DMS 273 (cell line): Measurements from ENCODE around the gene DCTD.

ENCODE experiments used
- DNase-seq: peaks from one replicate; lab custom pipeline; 2025; ENCODE audit not compliant: unreplicated experiment; lab: John Stamatoyannopoulos, UW

The DCTD gene

DNA sequence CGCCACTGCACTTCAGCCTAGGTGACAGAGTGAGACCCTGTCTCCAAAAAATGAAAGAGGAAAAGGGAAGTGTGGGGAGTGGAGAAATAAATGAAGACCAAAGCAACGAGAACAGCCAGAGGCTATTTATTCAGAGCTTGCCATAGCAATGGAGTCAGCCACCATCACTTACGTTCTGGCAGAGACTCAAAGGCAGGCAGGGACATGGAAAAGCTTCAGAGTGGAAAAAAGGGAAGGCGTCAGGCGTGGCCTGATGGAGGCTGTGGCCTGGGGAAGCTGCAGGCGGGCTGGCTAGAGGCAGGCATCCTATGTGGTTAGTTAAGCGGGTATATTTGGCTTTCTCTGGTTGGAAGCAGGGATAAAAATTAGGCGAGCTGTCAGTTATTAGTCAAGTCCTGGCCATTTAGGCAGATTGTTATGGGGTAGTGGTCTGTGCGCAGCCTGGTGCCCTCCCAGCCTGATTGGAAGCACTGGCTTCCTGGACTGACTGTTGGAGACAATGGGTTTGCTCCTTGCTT is 73.3 kb downstream of the DCTD start:
- DNase-seq, result no peak

- DNase-seq, result no peak
These were observed 74.3 kb downstream of the DCTD start for GRCh38 chr4:182842759-182843390.

GRCh38 chr4:182842104-182842600 is 75.0 kb downstream of the DCTD start:
- no peak for DNase-seq

DNA sequence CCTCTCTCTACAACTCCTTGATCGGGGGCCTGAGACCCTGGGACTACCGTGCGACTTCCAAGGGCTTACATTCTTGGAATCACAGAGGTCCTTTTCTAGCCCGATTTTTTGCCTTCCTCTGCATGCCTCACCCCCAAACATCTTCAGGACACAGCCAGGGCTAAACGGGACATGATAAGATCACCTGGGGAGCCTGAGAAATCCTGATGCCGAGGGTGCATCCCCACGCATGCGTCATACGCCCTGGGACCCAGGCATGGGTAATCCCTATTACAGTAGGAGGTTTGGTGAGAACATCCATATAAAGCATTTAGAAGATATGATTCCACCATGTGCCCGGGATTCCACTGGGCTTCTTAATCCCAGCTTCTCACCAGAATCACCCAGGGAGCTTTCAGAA is 77.1 kb downstream of the DCTD start:
- DNase-seq, result no peak
